ENCODE data around the gene RFWD3.
"Not testable (repeated sequence)": the region's sequence is repeated elsewhere in the genome, so short reads cannot be mapped to it uniquely, and the experiment has no call there.

The RFWD3 gene

DNA sequence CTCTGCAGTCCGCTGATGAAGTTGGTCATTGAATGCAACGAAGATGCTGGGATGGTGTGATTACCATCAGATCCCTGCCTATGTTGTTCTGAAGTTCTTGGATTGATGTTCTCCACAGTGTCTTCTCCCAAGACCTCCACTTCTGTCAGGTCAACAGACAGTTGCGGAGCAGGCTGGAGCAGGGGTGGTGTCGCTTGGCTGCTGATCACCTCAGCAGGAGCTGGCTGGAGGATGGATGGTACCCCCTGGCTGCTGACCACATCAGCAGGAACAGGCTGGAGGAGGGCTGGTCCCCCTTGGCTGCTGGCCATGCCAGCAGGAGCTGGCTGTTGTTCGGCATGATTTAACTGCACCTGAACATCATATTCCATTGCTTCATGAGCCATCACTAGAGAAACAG, 5.6 kb downstream of the RFWD3 start:
- no peak for DNase-seq (ENCODE audit: low read depth in 2 of 2)

DNA sequence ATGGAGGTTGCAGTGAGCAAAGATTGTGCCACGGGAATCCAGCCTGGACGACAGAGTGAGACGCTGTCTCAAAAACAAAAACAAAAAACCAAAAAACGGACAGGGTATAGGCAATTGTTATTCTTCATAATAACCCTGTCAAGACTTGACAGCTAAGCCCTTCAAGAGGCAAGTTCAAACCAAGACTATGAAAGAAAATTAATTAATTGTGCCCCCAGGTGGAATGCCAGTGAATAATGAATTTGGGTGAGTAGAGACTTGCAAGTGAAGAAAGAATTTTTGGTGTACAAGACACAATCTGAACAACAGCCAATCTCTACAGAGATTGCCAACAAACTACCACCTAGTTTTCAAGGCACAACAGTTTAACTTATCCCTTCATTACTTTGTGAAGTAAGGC, 6.3 kb downstream of the RFWD3 start:
- no peak for DNase-seq (ENCODE audit: low read depth in 2 of 2)

DNA sequence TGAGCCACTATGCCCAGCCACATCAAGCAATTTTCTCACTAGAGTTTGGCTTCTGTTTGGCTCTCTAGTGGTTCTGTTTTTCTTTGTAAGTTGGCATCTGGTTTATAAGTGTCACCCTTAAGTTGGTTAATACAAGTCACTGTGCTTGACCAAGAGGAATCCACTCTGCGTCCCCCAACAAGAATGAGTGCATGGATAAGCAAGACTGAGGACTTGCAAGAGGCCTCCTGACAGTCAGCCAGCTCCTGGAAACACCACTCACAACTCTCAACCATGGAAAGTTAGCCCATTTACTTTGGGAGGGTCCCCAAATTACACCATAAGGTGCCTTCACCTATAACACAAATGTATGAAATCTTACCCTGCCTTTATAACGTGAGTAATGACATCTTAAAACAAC, 7.6 kb downstream of the RFWD3 start:
- no peak for DNase-seq (ENCODE audit: low read depth in 2 of 2)

DNA sequence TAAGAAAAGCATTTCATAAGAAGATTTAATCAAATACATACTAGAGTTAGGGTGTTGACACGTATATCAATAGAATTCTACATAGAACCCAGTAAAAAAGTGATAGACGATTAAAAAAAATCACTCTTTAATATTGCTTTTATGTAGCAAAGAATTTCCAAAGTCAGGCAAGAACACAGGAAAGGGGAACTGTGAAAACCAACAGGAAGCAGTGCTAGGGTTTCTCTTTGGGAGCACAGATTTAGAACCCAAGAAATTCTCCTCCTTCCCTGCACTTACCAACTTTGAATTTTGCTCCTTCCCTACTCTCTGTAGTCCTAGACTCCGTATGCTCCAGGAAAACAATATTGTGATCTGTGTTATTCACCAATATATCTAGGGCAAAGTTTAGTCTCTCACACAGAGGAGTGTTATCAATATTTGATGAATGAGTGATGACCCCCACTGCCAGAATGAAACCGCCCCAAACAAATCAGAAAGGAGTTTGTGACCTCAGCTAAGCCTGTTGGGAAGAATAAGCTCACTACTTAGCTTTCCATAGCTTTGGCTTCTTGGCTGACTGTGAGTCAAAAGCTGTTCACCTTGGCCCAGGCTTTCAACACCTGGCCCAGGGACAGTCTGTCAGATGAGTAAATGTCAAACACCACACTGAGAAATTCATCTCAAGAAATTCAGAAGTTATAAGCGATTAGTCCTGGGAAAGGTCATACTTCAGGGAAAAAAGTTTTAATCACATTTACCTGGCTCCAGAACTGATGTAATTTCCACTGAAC, 8.6 kb downstream of the RFWD3 start:
- no peak for DNase-seq (ENCODE audit: low read depth in 2 of 2)

DNA sequence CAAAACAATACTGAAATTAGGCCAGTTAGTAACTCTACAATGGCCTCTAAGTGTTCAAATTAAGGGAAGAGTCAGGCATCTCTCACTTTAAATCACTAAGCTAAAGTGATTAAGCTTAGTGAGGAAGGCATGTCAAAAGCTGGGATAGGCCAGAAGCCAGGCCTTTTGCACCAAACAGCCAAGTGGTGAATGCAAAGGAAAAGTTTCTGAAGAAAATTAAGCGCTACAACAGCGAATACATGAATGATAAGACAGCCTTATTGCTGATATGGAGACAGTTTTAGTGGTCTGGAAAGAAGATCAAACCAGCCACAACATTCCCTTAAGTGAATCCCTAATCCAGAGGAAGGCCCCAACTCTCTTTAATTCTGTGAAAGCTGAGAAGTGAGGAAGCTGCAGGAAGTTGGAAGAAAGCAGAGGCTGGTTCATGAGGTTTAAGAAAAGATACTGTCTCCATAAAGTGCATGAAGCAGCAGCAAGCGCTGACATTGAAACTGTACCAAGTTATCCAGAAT, 12.1 kb downstream of the RFWD3 start:
- no peak for DNase-seq (ENCODE audit: low read depth in 2 of 2)

DNA sequence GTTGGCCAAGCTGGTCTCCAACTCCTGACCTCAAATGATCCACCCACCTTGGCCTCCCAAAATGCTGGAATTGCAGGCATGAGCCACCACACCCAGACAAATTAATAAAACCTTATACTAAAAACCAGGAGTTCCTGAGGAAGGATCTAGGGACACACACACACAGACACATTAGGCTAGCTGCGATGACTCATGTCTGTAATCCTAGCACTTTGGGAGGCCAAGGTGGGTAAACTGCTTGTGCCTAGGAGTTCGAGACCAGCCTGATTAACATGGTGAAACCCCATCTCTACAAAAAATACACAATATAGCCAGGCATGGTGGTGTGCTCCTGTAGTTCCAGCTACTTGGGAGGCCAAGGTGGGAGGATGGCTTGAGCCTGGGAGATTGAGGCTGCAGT, 13.8 kb downstream of the RFWD3 start:
- not testable (repeated sequence) for DNase-seq (ENCODE audit: low read depth in 2 of 2)

DNA sequence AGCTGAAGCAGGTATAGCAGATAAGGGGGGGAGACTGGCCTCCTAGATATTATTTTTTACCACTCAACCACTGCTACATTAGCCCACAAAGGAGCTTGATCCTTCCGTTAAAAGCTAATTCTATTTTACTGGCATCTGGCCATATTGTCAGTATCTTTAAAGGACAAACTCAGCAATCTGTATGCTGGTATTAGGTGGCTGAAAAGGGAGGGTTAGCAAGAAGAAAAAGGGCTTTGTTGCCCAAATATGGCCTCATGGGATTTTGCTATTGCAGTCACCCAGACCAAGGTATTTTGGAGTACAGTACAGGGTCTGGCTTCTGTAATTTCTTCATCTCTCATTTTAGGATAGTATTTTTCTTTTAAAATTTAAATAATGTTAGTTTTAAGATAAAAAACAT, 14.4 kb downstream of the RFWD3 start:
- DNase-seq (ENCODE audit: low read depth in 2 of 2) = no peak

DNA sequence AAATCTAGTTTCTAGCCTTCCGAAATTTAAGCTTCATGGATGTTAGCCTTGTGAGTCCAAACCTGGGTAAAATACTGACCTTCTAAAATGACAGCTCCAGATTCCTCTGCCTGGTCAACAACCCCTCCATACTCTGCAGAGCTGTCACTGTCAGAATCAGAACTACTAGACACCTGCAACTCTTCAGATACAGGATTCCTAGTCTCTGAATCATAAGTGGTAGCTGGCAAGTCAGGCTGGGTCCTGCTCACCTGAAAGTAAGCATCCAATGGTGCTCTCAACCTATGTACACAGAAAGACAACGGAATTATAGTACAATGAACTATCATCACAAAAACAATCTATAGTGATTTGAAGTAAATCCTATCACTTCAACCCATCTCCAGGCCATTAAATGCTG, 14.8 kb downstream of the RFWD3 start:
- DNase-seq (ENCODE audit: low read depth in 2 of 2) = no peak

DNA sequence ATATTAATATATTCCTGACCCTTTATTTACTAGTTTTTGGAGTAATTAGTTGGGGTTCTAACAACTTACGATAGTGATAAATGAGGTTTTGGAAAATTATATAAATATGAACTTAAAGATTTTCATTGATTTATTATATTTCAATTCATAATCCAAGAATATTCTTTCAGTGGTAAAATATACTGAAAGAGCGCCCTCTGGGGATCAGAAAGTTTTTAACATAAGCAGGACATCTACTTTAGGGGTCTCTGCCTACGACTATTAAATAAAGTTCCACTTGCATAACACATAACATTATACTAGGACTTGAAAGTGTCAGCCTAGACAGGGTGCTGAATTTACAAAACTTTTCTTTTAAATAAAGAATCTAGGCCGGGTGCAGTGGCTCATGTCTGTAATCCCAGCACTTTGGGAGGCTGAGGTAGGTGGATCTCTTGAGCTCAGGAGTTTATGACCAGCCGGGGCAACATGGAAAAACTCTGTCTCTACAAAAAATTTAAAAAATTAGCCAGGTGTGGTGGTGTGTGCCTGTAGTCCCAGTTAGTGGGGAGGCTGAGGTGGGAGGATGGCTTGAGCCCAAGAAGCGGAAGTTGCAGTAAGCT, 15.6 kb downstream of the RFWD3 start:
- DNase-seq (ENCODE audit: low read depth in 2 of 2) = no peak

DNA sequence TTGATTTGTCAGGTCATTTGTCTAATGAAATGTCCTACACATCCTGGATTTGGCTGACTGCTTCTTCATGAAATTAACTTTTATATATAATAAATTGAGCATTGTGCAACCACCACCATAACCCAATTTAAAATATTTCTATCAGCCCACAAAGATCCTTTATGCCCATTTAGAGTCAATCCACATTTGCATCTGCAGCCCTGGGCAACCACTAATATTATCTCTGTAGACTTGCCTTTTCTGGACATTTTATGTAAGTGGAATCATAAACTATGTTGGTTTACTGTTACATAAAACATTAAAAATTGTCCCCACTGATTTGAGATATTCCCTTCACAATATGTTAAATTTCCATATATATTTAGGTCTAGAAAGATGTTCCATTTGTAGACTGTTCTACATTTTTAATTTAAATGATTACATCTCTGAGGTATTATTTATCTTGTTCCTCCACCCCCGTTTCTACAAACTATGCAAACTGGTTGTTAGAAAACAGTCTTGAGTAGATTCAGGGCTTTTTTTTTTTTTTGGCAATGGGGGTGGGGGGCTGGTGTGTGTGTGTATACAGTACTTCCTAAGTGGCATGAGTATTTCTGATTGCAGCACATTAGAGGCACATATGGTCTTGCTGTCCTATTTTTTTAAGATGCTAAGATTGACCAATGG, 16.7 kb downstream of the RFWD3 start:
- DNase-seq (ENCODE audit: low read depth in 2 of 2) = no peak

DNA sequence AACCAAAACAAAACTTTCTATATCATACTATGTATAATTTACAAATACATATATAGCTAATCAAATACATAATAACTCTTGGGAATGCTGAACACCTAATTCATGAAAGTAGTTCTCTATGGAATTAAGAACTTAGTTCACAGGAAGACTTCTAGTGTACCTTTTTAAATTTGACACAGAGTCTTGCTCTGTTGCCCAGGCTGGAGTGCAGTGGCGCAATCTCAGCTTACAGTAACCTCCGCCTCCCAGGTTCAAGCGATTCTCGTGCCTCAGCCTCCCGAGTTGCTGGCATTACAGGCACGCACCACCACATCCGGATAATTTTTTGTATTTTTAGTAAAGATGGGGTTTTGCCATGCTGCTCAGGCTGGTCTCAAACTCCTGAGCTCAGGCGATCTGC, 24.7 kb downstream of the RFWD3 start:
- DNase-seq (ENCODE audit: low read depth in 2 of 2) = no peak

DNA sequence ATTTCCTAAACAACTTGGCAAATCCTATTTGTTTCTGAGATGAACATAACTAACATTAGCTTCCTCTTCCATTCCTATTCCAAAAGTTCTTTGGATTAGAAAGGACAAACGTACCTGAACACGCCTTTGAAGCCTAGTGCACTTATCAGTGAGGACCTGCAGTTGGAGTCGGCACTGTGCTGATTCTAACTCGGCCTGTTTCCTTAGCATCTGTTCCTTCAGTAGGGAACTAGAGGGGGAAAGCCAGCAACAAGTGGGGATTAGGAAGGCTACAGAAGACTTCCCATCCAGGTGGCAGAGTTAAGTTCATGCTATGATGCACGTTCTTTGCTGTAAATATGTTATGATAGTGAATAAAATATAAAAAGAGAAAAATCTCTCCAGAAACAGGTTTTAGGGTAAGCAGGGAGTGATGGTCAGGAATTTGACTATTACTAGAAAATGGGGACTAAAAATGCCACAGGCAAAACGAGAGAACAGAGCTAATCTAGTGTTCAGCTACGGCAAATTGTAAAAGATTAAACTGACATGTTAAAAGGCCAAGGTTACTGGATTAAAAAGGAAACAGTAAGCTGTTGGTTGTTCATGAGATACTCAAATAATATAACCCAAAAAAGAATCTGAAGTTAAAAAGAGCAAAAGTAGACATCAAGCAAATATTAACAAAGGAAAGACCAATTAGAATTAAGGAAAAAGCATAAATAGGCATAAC, 28.8 kb downstream of the RFWD3 start:
- DNase-seq (ENCODE audit: low read depth in 2 of 2) = no peak

DNA sequence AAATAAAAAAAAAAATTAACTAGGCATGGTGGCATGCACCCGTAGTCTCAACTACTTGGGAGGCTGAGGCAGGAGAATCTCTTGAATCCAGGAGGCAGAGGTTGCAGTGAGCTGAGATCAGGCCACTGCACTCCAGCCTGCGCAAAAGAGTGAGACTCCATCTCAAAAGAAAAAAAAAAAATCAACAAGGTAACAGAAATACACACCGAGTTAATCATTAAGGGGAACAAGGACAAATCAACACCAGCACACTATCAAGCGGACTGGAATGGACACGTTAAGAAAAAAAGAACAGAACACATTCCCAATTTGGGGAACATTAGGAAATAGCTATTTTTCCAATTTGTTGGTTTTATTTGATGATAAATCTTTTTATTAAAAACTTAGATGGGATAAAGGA, 31.4 kb downstream of the RFWD3 start:
- DNase-seq (ENCODE audit: low read depth in 2 of 2) = no peak

DNA sequence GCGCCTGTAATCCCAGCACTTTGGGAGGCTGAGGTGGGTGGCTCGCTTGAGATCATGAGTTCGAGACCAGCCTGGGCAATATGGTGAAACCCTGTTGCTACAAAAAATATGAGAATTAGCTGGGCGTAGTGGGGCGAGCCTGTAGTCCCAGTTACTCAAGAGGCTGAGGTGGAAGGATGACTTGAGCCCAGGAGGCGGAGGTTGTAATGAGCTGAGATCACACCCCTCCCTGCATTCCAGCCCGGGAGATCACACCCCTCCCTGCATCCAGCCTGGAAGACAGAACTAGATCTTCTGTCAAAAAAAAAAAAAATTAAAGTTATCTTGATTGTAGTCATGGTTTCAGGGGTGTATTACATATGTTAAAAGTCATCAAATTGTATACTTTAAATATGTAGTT, 33.0 kb downstream of the RFWD3 start:
- DNase-seq (ENCODE audit: low read depth in 2 of 2) = no peak

DNA sequence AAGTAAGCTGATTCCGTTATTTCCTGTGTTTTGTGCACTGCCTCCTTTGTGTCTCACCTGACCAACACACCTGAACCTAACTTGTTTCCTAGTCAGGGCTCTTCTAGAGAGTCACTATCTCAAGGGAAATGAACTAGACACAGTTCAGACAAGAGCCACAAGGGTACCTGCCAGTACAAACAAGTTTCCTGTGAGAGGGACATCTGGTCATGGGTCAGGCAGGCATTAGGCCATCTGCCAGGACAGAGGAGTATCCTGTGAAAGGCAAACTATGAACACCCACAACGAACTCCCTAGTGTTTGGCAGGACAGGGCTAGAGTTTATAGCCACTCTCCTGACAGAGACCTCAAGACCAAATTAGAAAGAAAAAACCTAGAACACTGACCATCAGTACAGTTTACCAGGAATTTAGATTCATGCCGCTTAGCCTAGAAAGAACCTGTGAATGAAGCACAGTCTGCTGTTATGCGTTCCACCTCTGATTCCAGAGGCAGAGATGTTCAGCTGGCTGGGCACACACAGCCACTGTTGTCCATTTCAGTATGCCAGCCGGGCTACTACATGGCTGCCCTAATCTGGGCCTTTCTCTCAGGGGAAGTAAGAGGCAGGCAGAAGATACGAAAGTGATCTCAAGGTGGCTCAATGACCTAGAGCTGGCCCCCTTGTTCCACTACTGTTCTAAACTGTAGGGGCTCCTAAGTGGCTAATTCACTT, 39.0 kb downstream of the RFWD3 start:
- DNase-seq (ENCODE audit: low read depth in 2 of 2) = no peak

DNA sequence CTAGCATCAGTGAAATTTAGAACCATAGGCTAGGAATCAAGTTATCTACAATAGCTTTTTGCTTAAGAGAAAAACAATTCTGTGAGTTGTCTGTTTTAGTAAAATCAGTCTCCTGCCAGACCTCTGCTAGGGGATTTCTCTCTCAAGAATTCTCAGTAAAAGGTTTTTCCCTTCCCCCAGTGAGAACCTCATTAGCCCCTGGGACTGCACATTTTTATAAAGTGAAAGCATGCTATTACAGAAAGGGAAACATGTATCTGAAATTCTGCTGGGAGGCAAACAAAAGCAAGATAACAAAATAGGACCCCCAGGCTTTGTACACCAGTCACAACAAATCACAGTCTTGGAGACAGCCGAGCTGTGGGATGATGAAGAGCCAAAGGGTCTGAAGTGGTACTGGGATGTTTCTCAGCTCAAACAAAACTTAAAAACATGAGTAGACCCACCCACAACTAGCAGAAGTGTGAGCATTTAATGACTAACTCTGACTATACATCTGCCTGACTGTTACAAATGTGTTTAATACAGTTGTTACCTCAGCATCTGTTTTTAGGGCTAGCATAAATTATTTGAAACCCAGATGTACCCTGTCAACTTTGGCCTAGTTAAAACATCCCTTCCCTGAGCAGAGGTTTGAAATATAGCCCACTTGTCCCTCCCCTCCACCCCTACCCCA, 39.8 kb downstream of the RFWD3 start:
- no peak for DNase-seq (ENCODE audit: low read depth in 2 of 2)

DNA sequence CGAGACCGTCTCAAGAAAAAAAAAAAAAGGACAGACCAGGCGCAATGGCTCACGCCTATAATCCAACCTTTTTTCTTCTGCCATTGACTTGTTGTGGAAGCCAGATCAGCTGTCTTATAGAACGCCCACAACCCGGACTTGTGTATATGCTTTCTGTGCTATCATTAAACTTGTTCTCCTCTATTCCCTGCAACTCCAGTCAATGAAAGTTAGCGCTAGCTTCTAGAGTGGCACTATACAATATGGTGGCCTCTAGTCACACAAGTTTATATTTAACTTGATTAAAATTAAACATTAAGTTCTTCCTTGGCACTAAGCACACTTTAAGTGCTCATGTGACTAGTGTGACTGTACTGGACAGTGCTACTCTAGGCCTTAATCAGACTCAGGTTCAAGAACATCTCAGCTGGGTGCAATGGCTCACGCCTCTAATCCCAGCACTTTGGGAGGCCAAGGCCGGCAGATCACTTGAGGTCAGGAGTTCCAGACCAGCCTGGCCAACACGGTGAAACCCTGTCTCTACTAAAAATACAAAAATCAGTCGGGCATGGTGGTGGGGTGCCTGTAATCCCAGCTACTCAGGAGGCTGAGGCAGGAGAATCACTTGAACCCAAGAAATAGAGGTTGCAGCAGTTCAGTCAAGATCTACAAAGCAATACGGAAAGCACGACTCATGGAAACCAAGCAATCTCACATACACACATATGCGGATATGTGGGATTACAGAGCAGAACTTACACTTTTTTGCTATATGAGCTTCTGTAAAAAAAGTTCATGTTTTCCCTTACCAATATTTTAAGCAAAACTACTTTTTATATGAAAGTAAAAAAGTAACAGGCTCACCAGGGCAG, 41.0 kb downstream of the RFWD3 start:
- no peak for DNase-seq (ENCODE audit: low read depth in 2 of 2)

DNA sequence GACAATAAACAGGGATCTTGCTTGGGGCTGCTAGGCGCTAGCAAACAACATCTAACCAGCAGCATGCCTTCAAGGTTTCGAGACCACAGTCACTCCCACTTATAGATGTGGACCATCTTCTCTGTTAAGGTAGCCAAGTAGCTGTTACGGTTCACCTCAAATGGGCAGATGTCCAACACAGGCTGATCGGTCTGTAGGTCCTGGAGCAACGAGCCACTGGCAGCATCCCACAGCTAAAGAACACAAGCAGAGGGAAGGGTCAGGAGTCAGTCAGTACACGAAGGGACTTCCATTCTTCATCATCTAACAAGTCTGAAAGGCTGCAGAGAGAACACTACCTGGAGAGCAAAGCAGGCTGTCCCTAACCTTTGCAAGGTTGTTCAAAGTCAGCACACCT, 42.8 kb downstream of the RFWD3 start:
- no peak for DNase-seq (ENCODE audit: low read depth in 2 of 2)

DNA sequence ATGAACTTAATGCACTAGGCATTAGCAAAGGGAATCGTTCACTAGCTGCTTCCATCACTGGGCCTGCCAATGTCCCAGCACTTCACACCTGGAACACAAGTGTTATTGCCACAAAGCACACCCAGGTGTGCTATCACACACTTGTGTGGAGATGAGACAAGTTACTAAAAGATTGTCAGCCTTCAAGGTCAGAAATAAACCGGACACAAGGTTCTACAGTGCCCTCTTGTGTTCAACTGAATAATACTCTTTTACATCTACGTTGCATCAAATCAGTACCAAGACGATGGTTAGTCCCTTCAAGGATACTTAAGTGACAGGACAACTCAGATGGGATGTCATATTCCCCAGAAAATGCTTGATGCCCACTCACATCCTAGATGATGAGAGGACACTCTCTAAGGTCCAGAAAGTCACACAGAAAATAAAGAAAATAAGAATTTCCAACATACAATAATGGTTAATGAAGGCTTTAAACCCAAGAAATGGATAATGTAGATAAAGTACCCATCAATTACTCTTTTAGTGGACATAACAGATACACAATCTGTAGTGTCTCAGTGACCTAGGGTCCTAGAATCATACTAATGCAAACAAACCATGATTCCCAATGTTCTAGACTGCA, 43.4 kb downstream of the RFWD3 start:
- no peak for DNase-seq (ENCODE audit: low read depth in 2 of 2)

DNA sequence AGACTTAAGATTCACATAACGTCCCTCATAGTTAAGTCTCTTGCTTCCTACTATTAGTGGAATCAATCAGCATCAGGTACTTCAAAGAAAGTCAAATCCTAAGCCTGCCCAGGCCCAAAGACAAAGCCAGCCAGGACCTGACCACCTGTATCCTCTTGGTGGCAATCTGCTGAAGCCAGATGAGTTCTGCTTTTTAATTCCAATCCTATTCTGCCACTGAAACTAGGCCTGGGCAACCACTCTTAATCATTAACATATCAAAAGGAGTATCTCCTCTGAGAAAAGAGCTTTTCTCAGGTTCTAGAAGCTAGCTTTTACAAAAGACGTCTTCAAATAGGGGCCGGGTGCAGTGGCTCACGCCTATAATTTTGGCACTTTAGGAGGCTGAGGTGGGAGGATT, 44.7 kb downstream of the RFWD3 start:
- no peak for DNase-seq (ENCODE audit: low read depth in 2 of 2)

Data from stimulated activated CD8-positive, alpha-beta memory T cell treated with anti-CD3 and anti-CD28 coated beads, Interleukin-7, amount 100 ng/mL, for 4 hours (primary cell).